OCI-M2 (cell line): ENCODE data around the gene CCDC27.

Experiments
- DNase-seq: peaks from one replicate; lab custom pipeline; 2025; ENCODE audit not compliant: unreplicated experiment; lab: John Stamatoyannopoulos, UW

The CCDC27 gene

DNA sequence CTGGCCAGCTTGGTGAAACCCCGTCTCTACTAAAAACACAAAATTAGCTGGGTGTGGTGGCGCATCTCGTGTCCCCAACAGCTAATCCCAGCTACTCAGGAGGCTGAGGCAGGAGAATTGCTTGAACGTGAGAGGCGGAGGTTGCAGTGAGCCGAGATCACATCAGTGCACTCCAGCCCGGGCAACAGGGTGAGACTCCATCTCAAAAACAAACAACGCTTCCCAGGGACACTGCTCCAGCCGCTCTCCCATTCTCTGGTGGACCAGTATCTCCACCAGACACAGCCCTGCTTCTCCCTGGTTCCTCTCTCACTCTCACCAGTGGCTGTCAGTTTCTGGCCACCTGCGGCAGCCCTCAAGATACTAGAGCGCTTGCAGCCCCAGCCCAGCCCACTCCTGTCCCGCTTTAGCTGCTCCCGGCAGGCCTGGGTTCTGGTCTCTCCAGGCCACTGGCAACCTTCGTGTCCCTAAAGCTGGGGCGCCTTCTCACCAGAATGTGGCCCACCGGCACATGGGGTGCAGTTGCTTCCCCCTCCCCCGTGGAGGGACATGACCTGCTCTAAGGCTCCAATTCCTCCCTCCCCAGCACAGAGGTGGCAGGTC, 65.0 kb downstream of the CCDC27 start:
- DNase-seq, result no peak

DNA sequence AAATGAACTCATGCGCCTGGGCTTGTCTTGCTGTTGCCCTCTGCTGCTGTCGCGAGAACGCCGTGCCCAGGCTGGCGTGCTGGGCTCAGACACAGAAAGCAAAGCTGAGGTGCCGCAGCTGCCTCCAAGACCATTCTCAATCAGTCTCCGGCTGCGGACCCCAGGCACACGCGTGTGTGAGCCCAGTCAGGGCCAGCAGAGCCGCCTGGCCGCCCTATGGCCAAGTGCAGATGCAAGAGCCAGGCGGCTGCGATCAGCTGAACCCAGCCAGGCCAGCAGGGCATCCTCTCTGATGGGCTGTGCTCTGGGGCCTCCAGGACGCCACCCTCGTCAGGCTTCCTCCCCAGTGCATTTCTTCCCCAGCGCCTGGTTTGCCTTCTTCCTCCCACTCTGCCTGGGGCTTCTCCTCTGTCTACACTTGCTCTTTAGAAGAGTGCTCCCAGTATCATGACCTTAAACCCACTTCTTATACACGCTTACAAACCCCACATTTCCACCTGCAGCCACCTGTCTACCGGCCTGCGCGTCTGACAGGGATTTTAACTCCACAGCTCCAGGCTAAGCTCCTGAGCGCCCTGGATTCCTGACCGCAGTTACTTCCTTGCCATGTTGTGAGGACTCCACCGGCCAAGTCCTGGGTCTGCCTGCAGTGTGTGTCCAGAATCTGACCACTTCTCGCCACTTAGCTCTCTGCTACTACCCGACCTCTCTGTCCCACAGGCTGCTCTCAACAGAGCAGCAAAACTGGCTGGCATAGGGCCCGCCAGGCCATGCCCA, 65.8 kb downstream of the CCDC27 start:
- DNase-seq, result no peak

DNA sequence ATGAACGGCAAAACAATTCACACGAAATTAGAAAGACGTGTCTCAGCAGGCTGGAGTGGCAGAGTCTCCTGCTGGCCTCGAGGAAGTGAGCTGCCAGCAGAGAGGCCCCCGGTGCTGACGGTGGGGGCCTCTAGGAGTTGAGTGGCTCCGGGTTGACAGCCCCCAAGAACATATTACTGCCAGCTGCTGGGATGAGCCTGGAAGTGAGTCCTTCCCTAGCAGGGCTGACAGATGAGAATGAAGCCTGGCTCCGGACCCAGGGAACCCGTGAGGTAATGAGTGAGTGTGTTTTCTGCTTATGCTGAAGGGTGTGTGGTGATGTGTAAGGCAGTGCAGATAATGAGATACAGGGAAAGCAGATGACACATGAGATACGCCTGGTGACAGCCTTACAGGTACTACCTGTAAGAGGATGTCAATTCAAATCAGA, 67.5 kb downstream of the CCDC27 start:
- DNase-seq, result no peak

DNA sequence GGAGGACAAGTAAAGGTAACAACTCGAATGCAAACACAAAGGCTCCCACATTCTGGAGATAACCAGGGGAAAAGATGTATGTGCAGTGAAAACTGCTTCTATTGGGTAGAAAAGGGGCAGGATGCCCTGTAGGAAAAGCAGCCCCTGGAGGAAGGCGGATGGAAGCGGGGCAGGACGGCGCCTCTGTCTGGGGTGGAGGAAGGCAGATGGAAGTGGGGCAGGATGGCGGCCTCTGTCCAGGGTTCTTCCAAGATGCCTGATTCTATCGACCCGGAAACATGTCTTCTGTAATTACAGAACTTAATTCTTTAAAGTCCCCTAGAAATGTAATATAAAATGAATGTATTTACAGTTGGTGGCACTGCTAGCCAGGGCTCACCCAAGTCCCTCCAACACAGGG, 68.1 kb downstream of the CCDC27 start:
- DNase-seq, result no peak

DNA sequence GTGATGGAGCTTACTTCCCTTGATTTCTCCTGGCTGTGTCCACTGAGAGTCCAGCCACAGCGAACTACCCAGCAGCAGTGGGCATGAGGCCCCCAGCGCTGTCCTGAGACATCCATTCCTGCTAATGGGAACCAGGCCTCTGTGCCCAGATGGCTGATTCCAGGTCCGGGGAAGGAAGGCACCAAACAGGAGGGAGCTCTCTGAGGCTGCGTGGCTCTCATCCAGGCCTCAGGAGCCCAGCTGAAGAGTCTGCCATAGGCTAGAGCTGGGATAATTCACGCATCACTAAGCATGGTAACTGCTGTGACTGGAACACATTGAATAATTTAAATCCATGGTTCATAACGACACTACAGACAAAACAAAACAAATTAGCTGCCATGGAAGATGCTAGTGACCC, 68.8 kb downstream of the CCDC27 start:
- no peak for DNase-seq
